Mononuclear cell (primary cell): ENCODE data around the gene ZNF296. TPM values are rescaled to one million over a fixed set of nuclear protein-coding genes. Genes with fewer than 3 reads are reported as not detected.
"Not testable (repeated sequence)": the region's sequence is repeated elsewhere in the genome, so short reads cannot be mapped to it uniquely, and the experiment has no call there.

Experiments used
- H3K27me3 ChIP-seq: 2 replicates; pipeline ENCODE4 v1.6.0; 2011; ENCODE audit warnings: low read length, control low read depth; ENCODE audit not compliant: insufficient read depth
- H3K4me1 ChIP-seq: 2 replicates; pipeline ENCODE4 v1.5.1; 2011; ENCODE audit warnings: mild to moderate bottlenecking, low read length, control low read depth; ENCODE audit not compliant: insufficient read depth
- H3K4me3 ChIP-seq: 2 replicates; pipeline ENCODE4 v1.5.1; 2011; ENCODE audit warnings: mild to moderate bottlenecking, low read length, moderate library complexity
- H3K9me3 ChIP-seq: 2 replicates; pipeline ENCODE4 v1.5.1; 2011; ENCODE audit warnings: low read depth, mild to moderate bottlenecking, control low read depth, low read length
- total RNA-seq: library from RNA; depleted of rRNA; stranded (reverse); fragments of >200 nt; gene quantifications from one replicate; pipeline ENCODE4 v1.2.3, GENCODE V29; 2012

ZNF296 gene
- total RNA-seq, result 1.2 TPM

- Histone ChIP-seq H3K4me3 (peak within 1 kb of the TSS; percentile 70), H3K9me3 (no peaks in the 10 kb centered on the region), H3K4me1 (peaks cover 56% of the 10 kb centered on the region), H3K27me3 (no peaks in the 10 kb centered on the region)
Measured at GRCh38 chr19:45076029-45076850, at the start of gene ZNF296. Gene ZNF296, minus strand, starts transcription at chr19:45076478. Its CDS starts 105 bp downstream, at chr19:45076373.

- Histone ChIP-seq H3K27me3 (no peaks in the 10 kb centered on the region), H3K4me3 (no peak overlapping the region), H3K4me1 (no peaks in the 10 kb centered on the region), H3K9me3 (no peaks in the 10 kb centered on the region)
Measured at GRCh38 chr19:45125360-45125759, 49.1 kb upstream of the ZNF296 start.

DNA sequence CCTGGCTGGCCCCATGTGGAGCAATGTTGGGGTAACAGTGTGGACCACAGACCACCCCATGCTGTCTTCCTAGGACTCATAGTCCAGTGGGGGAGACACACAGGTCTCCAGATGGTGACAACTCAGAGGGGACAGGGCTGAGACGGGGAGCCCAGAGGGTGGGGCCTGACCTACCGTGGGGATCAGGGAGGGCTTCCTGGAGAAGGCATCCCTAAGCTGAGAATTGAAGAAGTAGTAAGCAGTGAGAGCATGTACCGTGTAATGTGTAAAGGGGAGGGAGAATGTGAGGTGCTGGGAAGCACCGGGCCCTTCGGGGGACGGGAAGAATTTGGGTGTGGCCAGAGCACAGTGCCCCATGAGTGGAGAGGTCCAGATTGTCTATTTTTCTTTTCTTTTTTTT, 47.7 kb upstream of the ZNF296 start:
- Histone ChIP-seq H3K27me3 (no peaks in the 10 kb centered on the region), H3K4me3 (no peak overlapping the region), H3K4me1 (peaks cover 7% of the 10 kb centered on the region), H3K9me3 (no peaks in the 10 kb centered on the region)

DNA sequence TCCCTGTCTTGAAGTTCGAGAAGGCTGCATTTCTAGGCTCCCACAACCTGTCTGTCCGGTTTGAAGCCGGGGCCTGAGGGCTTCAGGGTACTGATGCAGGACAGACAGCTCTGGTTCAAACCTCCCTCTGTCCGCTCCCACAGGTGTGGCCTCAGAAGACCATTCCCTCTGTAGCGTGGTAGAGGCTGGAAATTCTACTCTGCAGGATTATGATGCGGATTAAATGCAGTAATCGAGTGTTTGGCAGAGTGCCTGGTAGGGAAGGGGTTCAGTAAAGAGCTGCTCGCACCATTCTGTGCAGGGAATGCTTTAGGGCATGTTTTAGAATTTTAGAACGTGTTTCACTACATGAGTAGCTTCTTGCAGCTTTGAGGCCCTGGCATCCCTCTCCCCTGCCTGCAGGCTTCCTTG, 47.2 kb upstream of the ZNF296 start:
- H3K9me3 ChIP-seq, result no peaks in the 10 kb centered on the region
- no peaks in the 10 kb centered on the region for H3K27me3 ChIP-seq
- peaks cover 12% of the 10 kb centered on the region for H3K4me1 ChIP-seq
- H3K4me3 ChIP-seq, result no peak overlapping the region

- H3K9me3 ChIP-seq, result no peaks in the 10 kb centered on the region
- peaks cover 19% of the 10 kb centered on the region for H3K4me1 ChIP-seq
- no peaks in the 10 kb centered on the region for H3K27me3 ChIP-seq
- no peak overlapping the region for H3K4me3 ChIP-seq
Measured at GRCh38 chr19:45122832-45123231, 46.6 kb upstream of the ZNF296 start.

DNA sequence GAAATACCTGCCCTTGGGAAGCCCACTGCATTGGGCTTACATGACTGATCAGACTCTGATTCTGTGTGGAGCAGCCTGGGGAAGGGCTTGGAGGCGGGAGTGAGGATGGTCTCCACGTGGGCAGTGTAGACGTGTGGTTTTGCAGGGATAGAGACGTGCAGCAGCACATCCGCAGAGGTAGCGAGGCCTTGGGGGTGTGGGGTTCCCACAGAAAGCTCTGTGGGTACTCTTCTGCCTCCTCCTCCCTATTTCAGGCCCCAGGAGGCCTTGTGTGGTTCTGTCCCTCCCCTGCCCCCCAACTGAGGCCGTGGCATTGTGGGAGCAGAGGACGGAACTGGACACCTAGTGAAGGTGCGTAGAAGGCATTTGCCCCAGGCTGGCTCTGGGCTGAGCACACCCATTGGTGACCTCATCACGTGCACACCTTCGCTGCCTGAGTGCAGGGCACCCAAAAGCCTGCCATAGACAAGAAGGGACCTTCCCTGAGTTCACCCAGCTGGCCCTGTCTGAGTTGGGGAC, 45.6 kb upstream of the ZNF296 start:
- Histone ChIP-seq H3K27me3 (no peaks in the 10 kb centered on the region), H3K4me1 (peaks cover 28% of the 10 kb centered on the region), H3K9me3 (no peaks in the 10 kb centered on the region), H3K4me3 (no peak overlapping the region)

DNA sequence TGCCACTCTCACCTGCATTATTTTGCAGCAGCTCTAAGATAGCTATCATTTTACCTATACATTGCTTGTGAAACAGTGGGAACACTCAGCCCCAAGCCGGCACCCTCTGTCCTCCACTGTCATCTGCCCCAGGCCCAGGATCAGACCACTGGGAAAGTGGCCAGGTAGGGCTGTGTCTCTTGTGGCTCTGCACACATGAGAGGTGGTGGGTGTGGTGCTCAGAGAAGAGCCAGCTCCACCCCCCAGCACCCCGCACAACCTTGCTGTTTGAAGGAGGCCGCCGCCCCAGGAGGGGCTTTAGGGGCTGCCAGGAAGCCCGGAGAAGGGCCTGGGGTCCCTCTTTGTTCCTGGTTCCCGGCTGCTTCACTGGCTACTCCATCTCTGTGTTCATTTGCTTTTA, 43.3 kb upstream of the ZNF296 start:
- H3K27me3 ChIP-seq, result no peaks in the 10 kb centered on the region
- H3K4me3 ChIP-seq, result no peak overlapping the region
- H3K4me1 ChIP-seq, result peaks cover 48% of the 10 kb centered on the region
- H3K9me3 ChIP-seq, result no peaks in the 10 kb centered on the region

DNA sequence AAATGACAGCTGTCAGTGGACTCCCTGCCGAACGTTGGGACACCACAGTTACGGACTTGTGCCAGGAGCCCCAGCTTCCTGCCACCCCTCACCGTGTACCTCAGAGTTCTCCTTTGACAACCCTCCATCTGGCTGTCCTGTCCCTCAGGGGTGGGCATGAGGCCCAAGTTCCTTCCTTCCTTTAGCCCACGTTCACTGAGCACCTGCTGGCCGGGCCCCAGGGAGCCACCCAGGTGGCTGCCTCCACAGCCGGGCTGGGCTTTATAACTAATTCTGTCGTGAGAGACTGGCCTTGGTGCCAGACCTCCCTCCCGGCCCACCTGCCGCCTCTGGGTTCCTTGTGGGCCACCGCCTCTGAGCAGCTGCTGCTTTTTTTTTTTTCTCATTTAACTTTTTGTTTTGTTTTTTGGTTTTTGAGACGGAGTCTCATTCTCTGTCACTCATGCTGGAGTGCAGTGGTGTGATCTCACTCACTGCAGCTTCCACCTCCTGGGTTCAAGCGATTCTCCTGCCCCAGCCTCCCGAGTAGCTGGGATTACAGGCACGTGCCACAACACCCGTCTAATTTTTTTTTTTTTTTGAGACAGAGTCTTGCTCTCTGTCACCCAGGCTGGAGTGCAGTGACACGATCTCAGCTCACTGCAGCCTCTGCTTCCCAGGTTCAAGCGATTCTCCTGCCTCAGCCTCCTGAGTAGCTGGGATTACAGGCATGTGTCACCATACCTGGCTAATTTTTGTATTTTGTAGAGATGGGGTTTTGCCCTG, 42.5 kb upstream of the ZNF296 start:
- H3K4me1 ChIP-seq, result peaks cover 48% of the 10 kb centered on the region
- not testable (repeated sequence) for H3K27me3 ChIP-seq, H3K9me3 ChIP-seq, H3K4me3 ChIP-seq

- peaks cover 48% of the 10 kb centered on the region for H3K4me1 ChIP-seq
- H3K4me3 ChIP-seq, result no peak overlapping the region
Measured at GRCh38 chr19:45118106-45118505, 41.8 kb upstream of the ZNF296 start.

DNA sequence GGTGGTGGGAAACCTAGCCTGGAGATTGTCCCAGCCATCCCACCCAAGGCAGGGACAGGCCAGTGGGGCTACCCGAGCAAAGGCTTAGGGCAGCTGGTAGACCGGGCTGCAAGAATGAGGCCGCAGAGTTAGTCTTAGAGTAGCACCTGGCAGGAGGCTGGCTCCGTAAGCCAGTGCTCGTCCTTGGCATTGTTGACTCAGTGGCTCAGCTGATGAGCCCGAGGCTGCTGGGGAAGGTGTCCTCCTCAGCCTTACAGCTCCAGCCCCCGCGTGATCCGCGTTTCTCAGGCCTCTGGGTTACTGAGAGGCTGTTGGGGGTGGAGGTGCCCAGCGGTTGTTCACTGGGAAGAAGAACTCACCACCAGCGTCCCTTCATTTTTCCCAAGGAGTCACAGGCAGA, 41.4 kb upstream of the ZNF296 start:
- Histone ChIP-seq H3K4me3 (no peak overlapping the region), H3K9me3 (no peaks in the 10 kb centered on the region), H3K27me3 (no peaks in the 10 kb centered on the region), H3K4me1 (peaks cover 48% of the 10 kb centered on the region)

More at GRCh38 chr19:45118106-45118505, 41.8 kb upstream of the ZNF296 start:
- Histone ChIP-seq H3K9me3 (no peaks in the 10 kb centered on the region), H3K27me3 (no peaks in the 10 kb centered on the region)

DNA sequence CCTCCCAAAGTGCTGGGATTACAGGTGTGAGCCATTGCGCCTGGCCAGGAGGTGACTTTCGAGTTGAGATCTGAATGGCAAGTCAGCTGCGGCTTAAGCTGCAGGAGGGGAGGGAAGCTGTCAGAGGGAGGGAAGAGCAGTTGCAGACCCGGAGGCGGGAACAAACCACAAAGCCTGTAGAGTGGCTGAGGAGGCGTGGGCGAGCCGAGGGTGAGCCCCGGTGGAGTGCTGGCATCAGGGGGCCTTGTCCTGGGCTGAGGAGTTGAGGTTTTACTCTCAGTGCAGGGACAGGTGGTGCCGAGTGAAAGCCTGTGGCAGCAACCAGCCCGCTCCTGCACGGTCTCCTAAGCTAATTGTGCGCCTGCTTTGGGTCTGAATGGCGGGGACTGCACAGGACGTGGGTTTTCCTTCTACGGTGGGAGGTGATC, 40.9 kb upstream of the ZNF296 start:
- no peaks in the 10 kb centered on the region for H3K27me3 ChIP-seq
- no peaks in the 10 kb centered on the region for H3K9me3 ChIP-seq
- H3K4me1 ChIP-seq, result peaks cover 48% of the 10 kb centered on the region
- H3K4me3 ChIP-seq, result no peak overlapping the region

GRCh38 chr19:45115809-45116615, 39.7 kb upstream of the ZNF296 start:
- H3K9me3 ChIP-seq, result no peaks in the 10 kb centered on the region
- H3K4me1 ChIP-seq, result peaks cover 48% of the 10 kb centered on the region
- H3K4me3 ChIP-seq, result no peak overlapping the region
- no peaks in the 10 kb centered on the region for H3K27me3 ChIP-seq

GRCh38 chr19:45114116-45114515, 37.8 kb upstream of the ZNF296 start:
- H3K4me1 ChIP-seq, result peaks cover 47% of the 10 kb centered on the region
- H3K4me3 ChIP-seq, result no peak overlapping the region
- no peaks in the 10 kb centered on the region for H3K27me3 ChIP-seq
- H3K9me3 ChIP-seq, result no peaks in the 10 kb centered on the region

DNA sequence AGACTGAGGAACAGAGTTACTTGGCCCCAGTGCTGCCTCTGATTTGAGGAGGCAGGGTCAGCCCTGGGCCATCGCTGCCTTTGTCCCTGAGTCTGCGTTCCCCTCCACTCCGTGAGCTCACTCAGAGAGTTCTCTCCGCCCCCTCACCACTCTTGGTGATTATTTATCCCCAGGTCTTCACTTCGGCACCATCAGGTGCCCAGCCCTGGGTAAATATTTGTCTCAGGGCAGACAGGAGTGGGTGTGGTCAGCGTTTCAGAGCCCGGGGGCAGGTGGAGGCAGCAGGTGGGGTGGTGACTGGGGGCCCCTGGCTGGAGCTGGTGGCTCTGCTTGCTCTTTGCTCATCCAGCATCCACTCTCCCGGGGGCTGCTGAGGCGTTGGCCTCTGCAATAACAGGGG, 37.4 kb upstream of the ZNF296 start:
- H3K9me3 ChIP-seq, result no peaks in the 10 kb centered on the region
- peaks cover 42% of the 10 kb centered on the region for H3K4me1 ChIP-seq
- H3K4me3 ChIP-seq, result no peak overlapping the region
- H3K27me3 ChIP-seq, result no peaks in the 10 kb centered on the region
